ENCODE data around the gene PTPRN2. TPM values are rescaled to one million over a fixed set of nuclear protein-coding genes. Genes with fewer than 3 reads are reported as not detected.

Gene PTPRN2
- total and polyA plus RNA-seq, 2 donors from 2014 or later, result 4.8 to 6.2 TPM

DNA sequence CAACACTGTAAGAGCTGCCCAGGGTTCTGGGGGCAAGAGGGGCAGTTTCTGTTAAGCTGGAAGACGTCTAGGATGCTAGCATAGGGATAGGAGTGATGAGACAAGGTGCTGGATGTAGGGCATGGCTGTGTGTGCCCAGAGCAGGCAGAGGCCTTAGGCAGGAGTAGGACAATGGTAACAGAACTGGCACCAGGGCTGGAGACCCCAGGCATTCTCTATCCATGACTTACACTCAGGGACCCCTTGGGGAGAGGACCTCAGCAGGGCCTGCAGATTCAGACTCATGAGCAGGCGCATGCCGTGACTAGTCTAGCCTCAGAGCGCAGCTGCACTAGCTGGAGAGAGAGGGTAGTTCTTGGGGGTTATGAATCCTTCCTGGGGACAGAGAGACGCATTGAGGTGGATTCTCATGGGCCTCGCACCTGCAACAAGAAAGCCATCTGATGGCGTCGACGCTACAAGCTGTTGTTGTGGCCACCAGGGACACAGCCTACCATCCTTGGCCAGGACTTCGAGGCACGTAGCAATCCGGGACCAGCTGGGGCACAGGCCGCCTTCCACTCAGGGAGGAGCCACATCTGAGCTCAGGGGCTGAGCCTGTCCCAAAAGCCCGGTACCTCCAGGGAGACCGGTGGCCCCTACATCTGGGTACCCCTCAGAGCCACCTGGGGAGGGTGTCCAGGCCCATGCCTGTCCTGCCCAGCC lies 474.1 kb downstream of the PTPRN2 start:
- peaks cover 0 to 24% (median 4%) of the 10 kb centered on the region in 3 donors for H3K9me3 ChIP-seq (ENCODE audit: control insufficient read depth in 2 of 3, insufficient read depth in 1 of 3, low read length in 3 of 3)
- intact Hi-C loops (cut with DNase I), result no loop called here

DNA sequence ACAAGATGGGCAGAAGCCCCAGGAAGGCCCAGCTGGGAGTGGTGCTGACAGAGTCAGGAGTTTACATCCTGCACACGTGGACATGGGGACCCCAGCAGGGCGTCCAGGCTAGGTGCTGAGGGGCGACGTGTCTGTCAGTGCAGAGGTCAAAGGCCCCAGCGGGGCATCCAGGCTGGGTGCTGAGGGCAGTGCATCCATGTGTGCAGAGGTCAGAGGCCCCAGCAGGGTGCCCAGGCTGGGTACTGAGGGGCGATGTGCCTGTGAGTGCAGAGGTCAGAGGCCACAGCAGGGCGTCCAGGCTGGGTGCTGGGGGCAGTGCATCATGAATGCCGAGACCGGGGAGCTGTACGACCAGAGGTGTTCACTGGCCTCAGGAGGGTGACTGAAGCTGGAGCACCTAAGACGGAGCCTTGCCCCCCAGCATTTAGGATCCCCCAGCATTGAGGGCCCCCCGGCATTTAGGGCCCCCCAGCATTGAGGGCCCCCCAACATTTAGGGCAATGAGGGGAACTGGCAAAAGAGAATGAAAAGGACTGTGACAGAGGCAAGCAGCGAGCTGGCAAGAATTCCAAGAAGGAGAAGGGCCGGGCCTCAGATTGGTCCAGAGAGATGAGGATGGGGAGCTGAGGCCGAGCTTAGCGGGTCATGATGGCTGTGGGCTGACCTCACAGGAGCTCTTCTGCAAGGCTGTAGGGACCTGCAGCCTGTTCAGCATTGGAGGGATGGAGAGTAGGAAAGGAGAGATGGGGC lies 474.9 kb downstream of the PTPRN2 start:
- H3K9me3 ChIP-seq (ENCODE audit: control insufficient read depth in 2 of 3, insufficient read depth in 1 of 3, low read length in 3 of 3), result peaks cover 0 to 24% (median 4%) of the 10 kb centered on the region in 3 donors
- no peak for FAIRE-seq
- H3K4me3 ChIP-seq (ENCODE audit: low read length in 3 of 3), result no peak overlapping the region
- H3K4me1 ChIP-seq (ENCODE audit: control insufficient read depth in 2 of 3, insufficient read depth in 2 of 3, low read depth in 1 of 3, low read length in 3 of 3), result no peaks in the 10 kb centered on the region
- no peaks in the 10 kb centered on the region for H3K36me3 ChIP-seq (ENCODE audit: control insufficient read depth in 2 of 3, insufficient read depth in 3 of 3, low read length in 3 of 3)
- TF ChIP-seq, protein P1, sequence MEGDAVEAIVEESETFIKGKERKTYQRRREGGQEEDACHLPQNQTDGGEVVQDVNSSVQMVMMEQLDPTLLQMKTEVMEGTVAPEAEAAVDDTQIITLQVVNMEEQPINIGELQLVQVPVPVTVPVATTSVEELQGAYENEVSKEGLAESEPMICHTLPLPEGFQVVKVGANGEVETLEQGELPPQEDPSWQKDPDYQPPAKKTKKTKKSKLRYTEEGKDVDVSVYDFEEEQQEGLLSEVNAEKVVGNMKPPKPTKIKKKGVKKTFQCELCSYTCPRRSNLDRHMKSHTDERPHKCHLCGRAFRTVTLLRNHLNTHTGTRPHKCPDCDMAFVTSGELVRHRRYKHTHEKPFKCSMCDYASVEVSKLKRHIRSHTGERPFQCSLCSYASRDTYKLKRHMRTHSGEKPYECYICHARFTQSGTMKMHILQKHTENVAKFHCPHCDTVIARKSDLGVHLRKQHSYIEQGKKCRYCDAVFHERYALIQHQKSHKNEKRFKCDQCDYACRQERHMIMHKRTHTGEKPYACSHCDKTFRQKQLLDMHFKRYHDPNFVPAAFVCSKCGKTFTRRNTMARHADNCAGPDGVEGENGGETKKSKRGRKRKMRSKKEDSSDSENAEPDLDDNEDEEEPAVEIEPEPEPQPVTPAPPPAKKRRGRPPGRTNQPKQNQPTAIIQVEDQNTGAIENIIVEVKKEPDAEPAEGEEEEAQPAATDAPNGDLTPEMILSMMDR (IDR thresholded peaks at IDR 0.05; ENCODE audit: borderline replicate concordance, extremely low read depth, insufficient read depth), result no peak
- H3K27ac ChIP-seq (ENCODE audit: low read depth in 2 of 2, low read length in 2 of 2), result no peak overlapping the region
- intact Hi-C loops (cut with DNase I), result no loop called here
- H3K9ac ChIP-seq (ENCODE audit: low read length in 3 of 3), result no peak overlapping the region
- no peak for DNase-seq
- no peaks in the 10 kb centered on the region for H3K27me3 ChIP-seq (ENCODE audit: control insufficient read depth, insufficient read depth, low read length)

More for the DNA sequence above, 474.1 kb downstream of the PTPRN2 start:
- Histone ChIP-seq H3K36me3 (ENCODE audit: control insufficient read depth in 2 of 3, insufficient read depth in 3 of 3, low read length in 3 of 3) (no peaks in the 10 kb centered on the region), H3K27ac (ENCODE audit: low read depth in 2 of 2, low read length in 2 of 2) (no peak overlapping the region), H3K27me3 (ENCODE audit: control insufficient read depth, insufficient read depth, low read length) (no peaks in the 10 kb centered on the region), H3K9ac (ENCODE audit: low read length in 3 of 3) (no peak overlapping the region), H3K4me3 (ENCODE audit: low read length in 3 of 3) (no peak overlapping the region), H3K4me1 (ENCODE audit: control insufficient read depth in 2 of 3, insufficient read depth in 2 of 3, low read depth in 1 of 3, low read length in 3 of 3) (no peaks in the 10 kb centered on the region)
- DNase-seq (no peak), FAIRE-seq (no peak)
- TF ChIP-seq, protein P1 (IDR thresholded peaks at IDR 0.05; ENCODE audit: borderline replicate concordance, extremely low read depth, insufficient read depth), result no peak

DNA sequence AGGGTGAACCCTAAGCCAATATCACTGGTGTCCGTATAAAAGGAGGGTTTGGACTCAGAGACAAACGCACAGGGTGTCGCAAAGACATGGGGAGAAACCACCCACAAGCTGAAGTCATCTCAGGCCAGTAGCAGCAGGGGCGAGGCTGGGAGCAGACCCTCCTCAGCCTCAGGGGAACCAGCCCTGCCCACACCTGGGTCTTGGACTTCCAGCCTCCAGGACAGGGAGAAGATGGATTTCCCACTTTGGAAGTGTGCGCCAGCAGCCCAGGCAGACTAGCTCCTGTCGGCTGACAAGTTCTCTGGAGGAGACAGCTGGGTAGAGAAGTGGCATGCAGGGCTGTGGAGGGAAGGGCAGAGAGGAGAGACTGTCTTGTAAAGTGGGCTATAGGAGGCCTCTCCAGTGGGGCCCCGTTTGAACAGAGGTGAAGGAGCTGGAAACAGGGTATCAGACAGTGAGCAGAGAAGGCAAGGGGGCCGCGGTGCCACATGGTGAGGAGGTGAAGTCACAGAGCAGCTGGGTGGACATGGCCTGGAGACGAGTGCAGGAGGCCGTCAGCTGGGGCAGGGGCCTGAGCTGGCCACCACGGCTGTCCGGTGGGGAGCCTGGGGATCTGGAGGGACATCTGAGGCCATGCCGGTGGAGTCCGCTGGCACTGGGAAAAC lies 475.6 kb downstream of the PTPRN2 start:
- TF ChIP-seq, protein P1 (IDR thresholded peaks at IDR 0.05; ENCODE audit: borderline replicate concordance, extremely low read depth, insufficient read depth), result no peak
- Histone ChIP-seq H3K27me3 (ENCODE audit: control insufficient read depth, insufficient read depth, low read length) (no peaks in the 10 kb centered on the region), H3K4me1 (ENCODE audit: control insufficient read depth in 2 of 3, insufficient read depth in 2 of 3, low read depth in 1 of 3, low read length in 3 of 3) (no peaks in the 10 kb centered on the region), H3K9ac (ENCODE audit: low read length in 3 of 3) (no peak overlapping the region), H3K36me3 (ENCODE audit: control insufficient read depth in 2 of 3, insufficient read depth in 3 of 3, low read length in 3 of 3) (no peaks in the 10 kb centered on the region), H3K27ac (ENCODE audit: low read depth in 2 of 2, low read length in 2 of 2) (no peak overlapping the region), H3K9me3 (ENCODE audit: control insufficient read depth in 2 of 3, insufficient read depth in 1 of 3, low read length in 3 of 3) (peaks cover 0 to 17% (median 0%) of the 10 kb centered on the region in 3 donors), H3K4me3 (ENCODE audit: low read length in 3 of 3) (no peak overlapping the region)
- DNase-seq (no peak), FAIRE-seq (no peak)
- intact Hi-C loops (cut with DNase I), result no loop called here

Measured in kidney (tissue), 14 donors.